ENCODE results near the gene KIF3A. TPM values are rescaled to one million over a fixed set of nuclear protein-coding genes. Genes with fewer than 3 reads are reported as not detected.

KIF3A gene
- polyA plus RNA-seq, 1 donor, result 40.0 TPM

- no peak for DNase-seq
Measured at GRCh38 chr5:132771503-132771998, 34.2 kb upstream of the KIF3A start.

GRCh38 chr5:132770476-132771159, 33.3 kb upstream of the KIF3A start:
- no peak for DNase-seq

GRCh38 chr5:132768485-132768868, 31.1 kb upstream of the KIF3A start:
- DNase-seq, result no peak

- no peak for DNase-seq
Measured at GRCh38 chr5:132767150-132767549, 29.8 kb upstream of the KIF3A start.

- no peak for DNase-seq
Measured at GRCh38 chr5:132766806-132767055, 29.4 kb upstream of the KIF3A start.

- DNase-seq, result no peak
Measured at GRCh38 chr5:132766020-132766805, 28.9 kb upstream of the KIF3A start.

GRCh38 chr5:132765311-132766019, 28.1 kb upstream of the KIF3A start:
- no peak for DNase-seq

- DNase-seq, result no peak
Measured at GRCh38 chr5:132764671-132765238, 27.4 kb upstream of the KIF3A start.

GRCh38 chr5:132764051-132764450, 26.7 kb upstream of the KIF3A start:
- no peak for DNase-seq

GRCh38 chr5:132763181-132764036, 26.1 kb upstream of the KIF3A start:
- no peak for DNase-seq

GRCh38 chr5:132762246-132763000, 25.1 kb upstream of the KIF3A start:
- DNase-seq, result no peak

GRCh38 chr5:132761321-132762240, 24.2 kb upstream of the KIF3A start:
- no peak for DNase-seq

GRCh38 chr5:132760601-132761317, 23.4 kb upstream of the KIF3A start:
- no peak for DNase-seq

GRCh38 chr5:132760049-132760420, 22.7 kb upstream of the KIF3A start:
- no peak for DNase-seq

- no peak for DNase-seq
Measured at GRCh38 chr5:132759114-132760048, 22.0 kb upstream of the KIF3A start.

GRCh38 chr5:132758451-132758850, 21.1 kb upstream of the KIF3A start:
- DNase-seq, result no peak

- DNase-seq, result no peak
Measured at GRCh38 chr5:132756542-132756941, 19.2 kb upstream of the KIF3A start.

GRCh38 chr5:132754947-132755346, 17.6 kb upstream of the KIF3A start:
- DNase-seq, result no peak

All from left kidney (tissue), 2 donors.